WTC11 (cell line): ENCODE data around the gene EOLA1. TPM values are rescaled to one million over a fixed set of nuclear protein-coding genes. Genes with fewer than 3 reads are reported as not detected.
"Not testable (repeated sequence)": the region's sequence is repeated elsewhere in the genome, so short reads cannot be mapped to it uniquely, and the experiment has no call there.

Experiments used
- ATAC-seq: fragments of 200-7000 bp; cut with Tn5 transposase; 2 replicates; pipeline ENCODE4 v1.10.0; 2021; ENCODE audit warnings: mild to moderate bottlenecking, moderate library complexity
- CTCF ChIA-PET: fragments of 300-600 bp; sonication (Branson Sonifier 250); formaldehyde crosslinking; loops from one replicate; lab custom pipeline; 2021; ENCODE audit warnings: antibody characterized with exemption; lab: Charles Lee
- POLR2A ChIA-PET: fragments of 350-600 bp; sonication (Branson Sonifier 250); formaldehyde crosslinking; loops from one replicate; lab custom pipeline; 2021; ENCODE audit warnings: antibody characterized with exemption; lab: Charles Lee
- DNase-seq: peaks from one replicate; pipeline ENCODE4 v3.0.0; 2021; ENCODE audit warnings: low spot score
- H3K27ac Mint-ChIP-seq: 2 replicates; pipeline ENCODE4 v1.8.0; 2021; ENCODE audit warnings: mixed read lengths
- H3K27me3 Mint-ChIP-seq: 2 replicates; pipeline ENCODE4 v1.8.0; 2021; ENCODE audit warnings: low read depth, mild to moderate bottlenecking, moderate library complexity, mixed read lengths
- H3K36me3 Mint-ChIP-seq: 2 replicates; pipeline ENCODE4 v1.8.0; 2021; ENCODE audit warnings: mixed read lengths
- H3K4me1 Mint-ChIP-seq: 2 replicates; pipeline ENCODE4 v1.8.0; 2022; ENCODE audit warnings: mixed read lengths
- H3K4me3 Mint-ChIP-seq: 2 replicates; pipeline ENCODE4 v1.8.0; 2021; ENCODE audit warnings: mild to moderate bottlenecking, moderate library complexity, mixed read lengths
- H3K9me3 Mint-ChIP-seq: 2 replicates; pipeline ENCODE4 v1.8.0; 2021; ENCODE audit warnings: mixed read lengths
- AFF4 ChIP-seq: sonication (generic); formaldehyde crosslinking; IDR thresholded peaks from 2 replicates; pipeline ENCODE4 v1.8.1; 2023; ENCODE audit warnings: mild to moderate bottlenecking, missing genetic modification reagents, borderline replicate concordance
- ATF6 ChIP-seq: sonication (generic); formaldehyde crosslinking; IDR thresholded peaks from 2 replicates; pipeline ENCODE4 v1.8.1; 2023; ENCODE audit warnings: mild to moderate bottlenecking, missing genetic modification reagents
- CBFB ChIP-seq: sonication (generic); formaldehyde crosslinking; IDR thresholded peaks from 2 replicates; pipeline ENCODE4 v1.8.1; 2022; ENCODE audit warnings: mild to moderate bottlenecking, low read depth, missing genetic modification reagents
- CTCF ChIP-seq: fragments of 200-600 bp; IDR thresholded peaks from 2 replicates; pipeline ENCODE4 v1.8.0; 2022; ENCODE audit warnings: antibody characterized with exemption
- E2F1 ChIP-seq: sonication (generic); formaldehyde crosslinking; IDR thresholded peaks from 2 replicates; pipeline ENCODE4 v1.8.0; 2022; ENCODE audit warnings: mild to moderate bottlenecking, missing genetic modification reagents
- E2F5 ChIP-seq: sonication (generic); formaldehyde crosslinking; IDR thresholded peaks from 2 replicates; pipeline ENCODE4 v1.8.1; 2022; ENCODE audit warnings: mild to moderate bottlenecking, moderate library complexity, missing genetic modification reagents
- ETV6 ChIP-seq: sonication (generic); formaldehyde crosslinking; IDR thresholded peaks from 2 replicates; pipeline ENCODE4 v1.8.1; 2022; ENCODE audit warnings: mild to moderate bottlenecking, missing genetic modification reagents
- FOXJ3 ChIP-seq: sonication (generic); formaldehyde crosslinking; IDR thresholded peaks from 2 replicates; pipeline ENCODE4 v1.9.0; 2021; ENCODE audit warnings: missing genetic modification reagents, mild to moderate bottlenecking, borderline replicate concordance
- FOXP1 ChIP-seq: sonication (generic); formaldehyde crosslinking; IDR thresholded peaks from 2 replicates; pipeline ENCODE4 v1.8.0; 2022; ENCODE audit warnings: missing genetic modification reagents, mild to moderate bottlenecking, moderate library complexity, borderline replicate concordance
- NFATC4 ChIP-seq: fragments of 250-450 bp; sonication (Bioruptor Pico); IDR thresholded peaks from 2 replicates; pipeline ENCODE4 v1.9.0; 2021; ENCODE audit warnings: mild to moderate bottlenecking
- NR2C2 ChIP-seq: sonication (generic); formaldehyde crosslinking; IDR thresholded peaks from 2 replicates; pipeline ENCODE4 v1.8.0; 2022; ENCODE audit warnings: mild to moderate bottlenecking, missing genetic modification reagents
- NR3C1 ChIP-seq: sonication (generic); formaldehyde crosslinking; conservative IDR thresholded peaks from 2 replicates; pipeline ENCODE4 v1.8.1; 2023; ENCODE audit warnings: low read depth, mild to moderate bottlenecking, missing genetic modification reagents
- ZNF121 ChIP-seq: sonication (generic); formaldehyde crosslinking; IDR thresholded peaks from 2 replicates; pipeline ENCODE4 v1.8.0; 2023; ENCODE audit warnings: missing genetic modification reagents
- total RNA-seq: library from RNA; stranded (reverse); gene quantifications from 3 replicates; pipeline ENCODE4 v1.2.3, GENCODE V29; 2021

The EOLA1 gene
- total RNA-seq, 1 experiment from 2014 or later = 5.4 TPM

GRCh38 chrX:149531599-149531998, 9.2 kb upstream of the EOLA1 start:
- H3K27ac Mint-ChIP-seq = no peak overlapping the region
- POLR2A ChIA-PET = no interaction called here
- H3K9me3 Mint-ChIP-seq = no peaks in the 10 kb centered on the region
- H3K27me3 Mint-ChIP-seq = no peaks in the 10 kb centered on the region
- CTCF ChIA-PET = interaction anchor here (1.1 kb wide), 1 partner anchor 19 kb away, joined by 5 read pairs; no protein-coding TSS in a partner anchor
- H3K36me3 Mint-ChIP-seq = no peaks in the 10 kb centered on the region
- ATAC-seq = no peak
- H3K4me1 Mint-ChIP-seq = peaks cover 6% of the 10 kb centered on the region; the same call in 1 of the 2 replicates
- DNase-seq = no peak
- no peak for TF ChIP-seq NFATC4 (CRISPR knock-in tag)
- TF ChIP-seq NR3C1 (CRISPR knock-in tag) = no peak
- no peak for TF ChIP-seq E2F1 (CRISPR knock-in tag)
- no peak for TF ChIP-seq ETV6
- TF ChIP-seq CTCF = no peak
- no peak for TF ChIP-seq ATF6 (CRISPR knock-in tag)
- TF ChIP-seq E2F5 (CRISPR knock-in tag) = no peak
- TF ChIP-seq FOXJ3 (CRISPR knock-in tag) = no peak
- TF ChIP-seq AFF4 (CRISPR knock-in tag) = no peak
- TF ChIP-seq FOXP1 (CRISPR knock-in tag) = no peak
- no peak for TF ChIP-seq NR2C2 (CRISPR knock-in tag)
- no peak for TF ChIP-seq ZNF121
- no peak for TF ChIP-seq CBFB (CRISPR knock-in tag)
- H3K4me3 Mint-ChIP-seq = no peak overlapping the region

GRCh38 chrX:149532868-149533267, 7.9 kb upstream of the EOLA1 start:
- H3K9me3 Mint-ChIP-seq, ATAC-seq, DNase-seq, POLR2A ChIA-PET, H3K27ac Mint-ChIP-seq, H3K4me1 Mint-ChIP-seq, CTCF ChIA-PET, H3K27me3 Mint-ChIP-seq, H3K36me3 Mint-ChIP-seq, H3K4me3 Mint-ChIP-seq: not testable (repeated sequence)

GRCh38 chrX:149533999-149534398, 6.8 kb upstream of the EOLA1 start:
- H3K27me3 Mint-ChIP-seq, H3K27ac Mint-ChIP-seq, CTCF ChIA-PET, H3K4me3 Mint-ChIP-seq, H3K9me3 Mint-ChIP-seq, POLR2A ChIA-PET, ATAC-seq, H3K4me1 Mint-ChIP-seq, DNase-seq, H3K36me3 Mint-ChIP-seq: not testable (repeated sequence)

GRCh38 chrX:149534926-149535602, 5.7 kb upstream of the EOLA1 start:
- H3K9me3 Mint-ChIP-seq, DNase-seq, H3K4me1 Mint-ChIP-seq, H3K36me3 Mint-ChIP-seq, ATAC-seq, H3K27ac Mint-ChIP-seq, POLR2A ChIA-PET, H3K4me3 Mint-ChIP-seq, H3K27me3 Mint-ChIP-seq: not testable (repeated sequence)
- CTCF ChIA-PET = interaction anchor here (1.4 kb wide), 1 partner anchor 7 kb away, joined by 3 read pairs; no protein-coding TSS in a partner anchor

- H3K27ac Mint-ChIP-seq, ATAC-seq, POLR2A ChIA-PET, H3K4me3 Mint-ChIP-seq, H3K36me3 Mint-ChIP-seq, H3K4me1 Mint-ChIP-seq, H3K9me3 Mint-ChIP-seq, CTCF ChIA-PET, DNase-seq: not testable (repeated sequence)
- H3K27me3 Mint-ChIP-seq = peaks cover 10% of the 10 kb centered on the region
Observed at GRCh38 chrX:149537474-149537873, 3.3 kb upstream of the EOLA1 start.
